Measurements from ENCODE around the gene ZNF286A. TPM values are rescaled to one million over a fixed set of nuclear protein-coding genes. Genes with fewer than 3 reads are reported as not detected.

The ZNF286A gene
- 18.4 and 46.2 TPM in 2 replicates for total RNA-seq (ENCODE audit: low replicate concordance)

GRCh38 chr17:15699413-15699924 lies at the start of gene ZNF286A:
Gene ZNF286A (plus strand): TSS chr17:15699752. CDS start chr17:15700330, 578 bp downstream.

GRCh38 chr17:15683824-15684478 lies 15.6 kb upstream of the ZNF286A start, which contains the start of gene TRIM16:
Gene TRIM16 (minus strand): TSS chr17:15684311. CDS start chr17:15651609, 32,702 bp downstream.

GRCh38 chr17:15731900-15732299 lies 32.3 kb downstream of the ZNF286A start, which contains the start of gene TBC1D26:
Gene TBC1D26 (plus strand): TSS chr17:15732283. CDS start chr17:15735349, 3,066 bp downstream.

Other genes with a start within 250 kb of the ZNF286A start
- gene CDRT4, start 232.1 kb upstream of the ZNF286A start, total RNA-seq (ENCODE audit: low replicate concordance) = 0.59 and 1.5 TPM in 2 replicates
- 27.1 and 33.8 TPM in 2 replicates for gene TVP23C, start 136.3 kb upstream of the ZNF286A start, total RNA-seq (ENCODE audit: low replicate concordance)
- gene FBXW10B, start 80.0 kb upstream of the ZNF286A start, total RNA-seq (ENCODE audit: low replicate concordance) = 0.08 TPM in 1 of 2 replicates, not detected in the other
- gene TRIM16, start 15.4 kb upstream of the ZNF286A start, total RNA-seq (ENCODE audit: low replicate concordance) = 61.6 and 83.7 TPM in 2 replicates
- gene TBC1D26, start 32.5 kb downstream of the ZNF286A start, total RNA-seq (ENCODE audit: low replicate concordance) = under 0.01 and 0.08 TPM in 2 replicates
- 16.0 and 108 TPM in 2 replicates for gene ADORA2B, start 245.4 kb downstream of the ZNF286A start, total RNA-seq (ENCODE audit: low replicate concordance)